Memory B cell (primary cell): ENCODE measurements around the gene ATP10A.
A peak's percentile ranks its signal among the peaks of the same experiment; 100 is the strongest.

ENCODE experiments used
- ATAC-seq: fragments of 150-1000 bp; cut with Tn5 transposase; 2 replicates; pipeline ENCODE4 v1.10.0; 2021; ENCODE audit warnings: low read depth, mild to moderate bottlenecking, moderate library complexity
- DNase-seq, 2 donors: peaks; one replicate each; pipeline ENCODE4 v3.0.0; 2022; ENCODE audit warnings: low spot score in 2 of 2
- H3K27ac Mint-ChIP-seq: one replicate; pipeline ENCODE4 v1.8.0; 2022; ENCODE audit warnings: mild to moderate bottlenecking, moderate library complexity, mixed read lengths
- H3K27me3 Mint-ChIP-seq: one replicate; pipeline ENCODE4 v1.8.0; 2022; ENCODE audit warnings: mixed read lengths
- H3K36me3 Mint-ChIP-seq: one replicate; pipeline ENCODE4 v1.8.0; 2022; ENCODE audit warnings: mild to moderate bottlenecking, mixed read lengths
- H3K4me1 Mint-ChIP-seq: one replicate; pipeline ENCODE4 v1.8.0; 2022; ENCODE audit warnings: mixed read lengths
- H3K4me3 Mint-ChIP-seq: one replicate; pipeline ENCODE4 v1.8.0; 2022; ENCODE audit warnings: mild to moderate bottlenecking, moderate library complexity, mixed read lengths
- H3K9me3 Mint-ChIP-seq: one replicate; pipeline ENCODE4 v1.8.0; 2022; ENCODE audit warnings: mixed read lengths

ATP10A gene

DNA sequence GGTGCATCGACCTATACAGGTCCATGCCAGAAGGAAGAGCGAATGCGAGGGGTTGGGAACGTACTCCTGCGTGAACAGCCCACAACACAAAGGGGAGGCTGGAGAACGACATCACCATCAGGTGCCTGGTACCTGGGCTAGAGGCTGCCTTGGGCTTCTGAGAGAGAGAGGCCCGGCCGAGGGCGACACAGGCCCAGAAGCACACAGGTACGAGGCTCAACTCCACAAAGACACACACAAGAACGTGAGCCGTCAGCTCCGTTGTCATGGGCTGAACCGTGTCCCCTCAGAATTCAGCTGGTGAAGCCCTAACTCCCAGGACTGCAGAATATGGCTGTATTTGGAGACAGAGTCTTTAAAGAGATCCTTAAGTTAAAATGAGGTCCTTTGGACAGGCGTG lies 134.3 kb downstream of the ATP10A start:
- Mint-ChIP-seq H3K27me3 (no peaks in the 10 kb centered on the region), H3K4me3 (no peak overlapping the region), H3K4me1 (no peaks in the 10 kb centered on the region), H3K27ac (no peak overlapping the region), H3K36me3 (no peaks in the 10 kb centered on the region), H3K9me3 (no peaks in the 10 kb centered on the region)
- ATAC-seq (no peak), DNase-seq (no peak)

DNA sequence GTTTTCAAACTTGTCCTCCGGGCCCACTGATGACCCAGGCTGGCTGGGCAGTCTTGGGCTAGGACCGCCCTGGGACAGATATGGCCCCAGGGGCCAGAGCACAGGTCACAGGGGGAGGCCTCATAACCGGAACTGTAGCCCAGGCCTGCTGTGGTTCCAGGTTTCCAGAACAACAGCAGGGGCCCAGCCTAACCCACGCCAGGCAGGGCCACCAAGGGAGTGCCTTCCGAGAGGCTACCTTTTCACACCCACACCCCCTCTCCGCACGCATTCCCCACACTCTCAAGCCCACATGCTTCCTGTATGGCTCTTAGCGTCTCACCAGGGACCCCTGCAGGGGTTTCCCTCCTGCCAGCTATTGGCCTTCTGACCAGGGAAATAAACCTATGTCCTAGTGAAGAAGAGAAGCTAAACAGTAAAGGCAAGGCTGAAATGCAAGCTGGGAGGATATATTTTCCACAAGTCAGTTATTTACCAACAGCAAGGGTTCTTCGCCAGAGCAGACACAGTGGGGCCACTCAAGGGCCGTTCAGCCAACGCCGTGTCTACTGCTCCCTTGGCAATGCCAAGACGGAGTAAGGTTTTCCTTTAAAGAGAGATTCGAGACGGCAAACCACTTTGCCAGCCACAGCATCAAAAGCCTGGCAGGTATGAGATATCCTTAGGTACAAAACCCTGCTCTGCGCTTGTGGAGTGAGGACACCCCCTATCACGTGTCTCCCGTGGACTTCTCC lies 135.1 kb downstream of the ATP10A start:
- ATAC-seq (no peak), DNase-seq (no peak)
- Mint-ChIP-seq H3K4me3 (no peak overlapping the region), H3K4me1 (no peaks in the 10 kb centered on the region), H3K9me3 (no peaks in the 10 kb centered on the region), H3K27ac (no peak overlapping the region), H3K36me3 (no peaks in the 10 kb centered on the region), H3K27me3 (no peaks in the 10 kb centered on the region)

DNA sequence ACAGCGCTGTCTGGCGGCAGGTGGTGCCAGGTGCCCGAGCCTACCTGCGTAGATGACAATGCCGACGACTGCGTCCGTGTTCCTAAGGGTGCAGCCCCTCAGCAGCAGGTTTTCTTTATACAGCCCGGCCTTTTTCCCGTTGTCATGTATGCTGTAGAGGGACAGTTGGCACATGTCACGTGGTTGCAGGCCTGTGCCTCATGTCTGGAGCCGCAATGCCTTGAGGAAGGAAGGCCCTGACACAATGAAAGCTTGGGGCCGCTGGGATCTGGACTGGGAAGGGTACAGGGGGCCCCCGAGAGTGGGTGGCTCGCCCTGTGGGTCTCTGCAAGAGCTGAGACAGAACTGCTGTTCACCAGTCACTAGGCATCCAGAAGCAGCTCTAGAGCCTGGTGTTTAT lies 136.0 kb downstream of the ATP10A start:
- DNase-seq, result no peak
- Mint-ChIP-seq H3K4me3 (no peak overlapping the region), H3K27ac (no peak overlapping the region), H3K4me1 (no peaks in the 10 kb centered on the region), H3K36me3 (no peaks in the 10 kb centered on the region), H3K27me3 (peaks cover 3% of the 10 kb centered on the region), H3K9me3 (no peaks in the 10 kb centered on the region)
- no peak for ATAC-seq

DNA sequence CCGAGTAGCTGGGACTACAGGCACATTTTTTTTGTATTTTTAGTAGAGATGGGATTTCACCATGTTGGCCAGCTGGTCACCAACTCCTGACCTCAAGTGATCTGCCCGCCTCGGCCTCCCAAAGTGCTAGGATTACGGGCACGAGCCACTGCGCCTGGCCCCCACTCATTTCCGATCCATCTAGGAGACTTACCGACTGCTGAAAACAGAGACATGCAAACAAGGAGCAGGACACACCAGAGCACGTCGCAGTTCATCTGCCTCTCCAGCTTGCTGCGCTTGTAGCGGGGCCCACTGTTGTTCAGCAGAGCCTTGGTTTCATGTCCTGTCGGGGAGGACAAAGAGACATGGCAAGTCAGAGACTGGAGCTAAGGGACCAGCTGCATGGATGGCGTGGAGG lies 137.4 kb downstream of the ATP10A start:
- peaks cover 5% of the 10 kb centered on the region for H3K27me3 Mint-ChIP-seq
- H3K36me3 Mint-ChIP-seq, result no peaks in the 10 kb centered on the region
- no peak for ATAC-seq
- no peak for DNase-seq
- no peak overlapping the region for H3K4me3 Mint-ChIP-seq
- H3K4me1 Mint-ChIP-seq, result no peaks in the 10 kb centered on the region
- H3K27ac Mint-ChIP-seq, result no peak overlapping the region
- no peaks in the 10 kb centered on the region for H3K9me3 Mint-ChIP-seq

DNA sequence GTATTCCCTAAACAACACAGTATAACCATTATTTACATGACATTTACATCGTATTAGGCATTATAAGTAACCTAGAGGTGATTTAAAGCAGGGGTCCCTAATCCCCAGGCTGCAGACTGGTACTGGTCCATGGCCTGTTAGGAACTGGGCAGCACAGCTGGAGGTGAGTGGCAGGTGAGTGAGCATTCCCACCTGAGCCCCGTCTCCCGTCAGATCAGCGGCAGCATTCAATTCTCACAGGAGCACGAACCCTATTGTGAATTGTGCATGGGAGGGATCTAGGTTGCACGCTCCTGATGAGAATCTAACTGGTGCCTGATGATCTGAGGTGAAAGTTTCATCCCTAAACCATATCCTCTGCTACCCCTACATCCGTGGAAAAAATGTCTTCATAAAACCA lies 138.2 kb downstream of the ATP10A start:
- H3K36me3 Mint-ChIP-seq, result no peaks in the 10 kb centered on the region
- DNase-seq (no peak), ATAC-seq (no peak)
- H3K27ac Mint-ChIP-seq, result no peak overlapping the region
- H3K4me1 Mint-ChIP-seq, result no peaks in the 10 kb centered on the region
- no peak overlapping the region for H3K4me3 Mint-ChIP-seq
- H3K27me3 Mint-ChIP-seq, result peaks cover 7% of the 10 kb centered on the region
- H3K9me3 Mint-ChIP-seq, result no peaks in the 10 kb centered on the region

DNA sequence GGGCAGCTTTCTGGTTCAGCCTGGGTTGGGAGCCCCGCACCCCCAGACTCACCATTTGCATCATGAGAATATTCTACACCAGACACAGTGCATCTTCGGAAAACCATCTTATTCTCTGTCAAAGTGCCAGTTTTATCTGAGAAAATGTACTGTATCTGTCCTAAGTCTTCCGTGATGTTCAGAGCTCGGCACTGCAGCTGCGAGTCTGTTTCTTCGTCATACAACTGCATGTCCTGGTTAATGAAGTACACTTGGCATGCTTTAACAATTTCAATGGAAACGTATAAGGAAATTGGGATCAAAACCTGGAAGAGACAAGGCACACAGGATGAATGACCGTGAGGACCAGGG lies 141.5 kb downstream of the ATP10A start:
- Mint-ChIP-seq H3K4me1 (peaks cover 7% of the 10 kb centered on the region), H3K36me3 (no peaks in the 10 kb centered on the region), H3K27me3 (peaks cover 7% of the 10 kb centered on the region), H3K27ac (no peak overlapping the region), H3K9me3 (no peaks in the 10 kb centered on the region), H3K4me3 (no peak overlapping the region)
- DNase-seq, result no peak
- ATAC-seq, result no peak

DNA sequence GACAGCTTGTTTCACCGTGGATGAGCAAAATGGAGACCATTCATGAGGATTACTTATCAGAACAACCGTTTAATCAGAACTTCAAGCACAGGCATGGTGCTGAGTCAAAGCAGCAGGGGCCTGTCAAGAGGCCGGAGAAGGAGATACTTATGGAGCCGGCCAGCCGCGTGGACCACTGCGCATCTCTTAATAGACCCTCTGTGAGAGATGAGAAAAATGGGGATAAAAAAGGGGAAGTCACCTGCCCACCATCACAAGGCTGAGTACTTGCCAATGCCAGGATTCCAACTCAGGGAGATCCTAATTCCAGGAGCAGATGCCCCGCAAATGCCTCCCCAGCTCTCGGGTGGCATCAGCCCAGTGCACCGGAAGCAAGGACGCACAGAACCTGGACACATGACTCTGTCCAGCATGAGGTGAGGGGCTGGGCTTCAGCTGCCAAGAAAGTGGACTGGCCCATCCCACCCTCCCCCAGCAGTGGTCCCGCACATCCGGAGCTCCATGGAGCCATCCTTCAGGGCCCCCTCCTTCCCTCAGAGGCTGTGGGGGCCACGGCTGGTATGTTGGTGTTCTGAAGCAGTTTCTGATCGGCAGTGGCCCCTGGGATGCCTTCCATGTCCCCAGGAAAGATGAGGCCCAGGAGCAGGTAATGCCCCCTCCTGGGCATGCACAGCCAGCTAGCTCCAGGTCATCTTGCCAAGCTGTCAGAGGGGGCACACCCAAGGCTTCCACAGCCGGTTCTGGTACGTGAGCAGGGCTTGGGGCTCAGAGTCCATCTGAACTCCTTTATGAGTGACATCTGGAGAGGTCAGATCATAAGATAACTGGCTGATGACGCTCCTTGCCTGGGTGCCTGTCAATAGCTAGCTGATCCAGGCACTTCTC lies 143.8 kb downstream of the ATP10A start:
- Mint-ChIP-seq H3K27me3 (peaks cover 8% of the 10 kb centered on the region), H3K36me3 (no peaks in the 10 kb centered on the region), H3K4me3 (no peak overlapping the region), H3K4me1 (peaks cover 7% of the 10 kb centered on the region), H3K27ac (no peak overlapping the region), H3K9me3 (no peaks in the 10 kb centered on the region)
- no peak for DNase-seq
- ATAC-seq, result no peak

DNA sequence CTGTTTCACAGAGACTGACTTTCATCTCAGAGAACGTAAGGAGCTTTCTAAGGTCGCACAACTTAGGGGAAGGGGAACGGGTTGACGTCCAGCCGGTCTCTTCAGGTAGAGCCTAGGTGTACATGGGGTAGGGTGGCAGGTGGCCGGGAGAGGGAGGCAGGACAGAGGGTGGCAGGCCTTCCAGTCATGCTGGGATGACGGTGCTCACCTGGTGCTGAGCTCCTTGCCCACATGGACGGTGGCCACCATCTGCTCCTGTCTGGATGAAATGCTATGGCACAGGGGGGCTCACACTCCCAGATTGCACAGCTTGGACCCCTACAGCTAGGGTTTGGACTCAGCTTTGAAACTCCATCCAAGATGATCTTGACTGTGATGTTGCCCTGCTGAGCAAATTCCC lies 144.5 kb downstream of the ATP10A start:
- Mint-ChIP-seq H3K4me3 (peak overlapping the region; percentile 32), H3K9me3 (no peaks in the 10 kb centered on the region), H3K36me3 (no peaks in the 10 kb centered on the region), H3K27me3 (peaks cover 8% of the 10 kb centered on the region), H3K27ac (no peak overlapping the region), H3K4me1 (peaks cover 7% of the 10 kb centered on the region)
- ATAC-seq (no peak), DNase-seq (no peak)

DNA sequence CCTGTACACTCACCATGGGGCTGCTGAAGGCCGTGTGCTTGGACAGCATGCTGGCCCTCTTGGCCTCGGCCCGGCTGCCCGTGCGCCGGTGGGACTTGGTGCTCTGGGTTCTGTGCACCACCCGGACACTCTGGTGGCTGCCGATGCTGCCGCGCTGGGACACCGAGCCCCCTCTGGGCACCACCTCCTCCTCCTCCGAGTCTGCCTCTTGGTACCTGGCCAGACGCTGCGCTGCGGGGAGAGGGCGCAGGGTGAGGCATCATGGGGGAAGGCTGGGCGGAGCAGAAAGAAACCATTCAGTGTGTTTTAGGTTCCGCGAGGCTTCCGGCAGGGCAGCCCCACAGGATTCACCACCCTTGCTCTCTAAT lies 145.0 kb downstream of the ATP10A start:
- H3K27me3 Mint-ChIP-seq, result peaks cover 8% of the 10 kb centered on the region
- DNase-seq (no peak), ATAC-seq (no peak)
- peak overlapping the region; percentile 32 for H3K4me3 Mint-ChIP-seq
- no peaks in the 10 kb centered on the region for H3K9me3 Mint-ChIP-seq
- no peak overlapping the region for H3K27ac Mint-ChIP-seq
- no peaks in the 10 kb centered on the region for H3K36me3 Mint-ChIP-seq
- peaks cover 7% of the 10 kb centered on the region for H3K4me1 Mint-ChIP-seq

DNA sequence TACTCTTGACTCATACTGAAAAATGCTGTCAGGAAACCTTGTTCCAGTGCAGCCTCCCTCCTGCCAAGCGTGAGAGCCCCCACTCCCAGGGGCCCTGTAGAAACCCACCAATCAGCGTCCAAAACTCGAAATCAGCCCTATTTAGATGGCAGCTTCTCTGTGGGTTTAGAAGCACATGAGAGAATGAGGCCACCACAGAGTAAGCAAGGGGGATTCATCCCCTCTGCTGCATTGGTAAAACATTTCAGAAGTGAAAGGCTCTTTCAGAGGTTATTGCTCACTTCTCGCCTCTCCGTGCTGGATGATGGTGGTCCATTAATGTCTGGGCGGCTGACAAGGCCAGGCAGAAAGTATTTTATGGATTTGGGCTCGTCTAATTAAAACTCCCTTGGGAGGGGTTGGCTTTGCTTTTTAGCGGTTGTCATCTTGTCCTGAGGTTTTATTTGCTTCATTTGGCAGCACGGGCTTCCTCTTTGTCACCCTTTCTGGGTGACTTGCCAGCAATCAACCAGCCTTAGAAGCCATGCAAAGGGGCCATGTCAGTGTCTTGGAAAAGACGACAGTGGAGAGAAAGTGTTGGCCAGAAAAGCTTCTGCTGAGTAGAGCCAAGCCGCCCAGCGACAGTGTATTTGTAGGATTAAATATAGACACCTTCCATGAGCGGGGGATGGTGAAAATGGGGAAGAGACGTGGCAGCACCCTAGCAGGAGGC lies 145.5 kb downstream of the ATP10A start:
- Mint-ChIP-seq H3K4me1 (peaks cover 7% of the 10 kb centered on the region), H3K4me3 (peak overlapping the region; percentile 49), H3K9me3 (no peaks in the 10 kb centered on the region), H3K27ac (no peak overlapping the region), H3K36me3 (no peaks in the 10 kb centered on the region), H3K27me3 (peaks cover 6% of the 10 kb centered on the region)
- no peak for ATAC-seq
- DNase-seq, result no peak

DNA sequence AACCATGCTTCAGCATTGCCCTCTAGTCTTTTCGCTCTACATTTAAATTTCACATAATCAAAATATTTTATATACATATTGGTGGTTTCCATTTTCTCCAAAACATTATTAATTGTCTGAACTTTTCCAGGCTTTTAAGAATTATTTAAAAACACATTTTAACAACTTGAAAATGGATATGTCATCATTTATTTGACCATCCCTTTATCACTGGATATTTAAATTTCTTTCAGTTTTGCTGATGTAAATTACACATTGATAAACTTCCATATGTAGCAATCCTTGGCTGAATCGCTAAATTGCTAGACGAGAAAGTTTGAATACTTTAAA lies 146.0 kb downstream of the ATP10A start:
- no peak for ATAC-seq
- H3K4me3 Mint-ChIP-seq, result no peak overlapping the region
- DNase-seq, result no peak
- H3K36me3 Mint-ChIP-seq, result no peaks in the 10 kb centered on the region
- peaks cover 5% of the 10 kb centered on the region for H3K27me3 Mint-ChIP-seq
- H3K27ac Mint-ChIP-seq, result no peak overlapping the region
- H3K9me3 Mint-ChIP-seq, result no peaks in the 10 kb centered on the region
- peaks cover 7% of the 10 kb centered on the region for H3K4me1 Mint-ChIP-seq

DNA sequence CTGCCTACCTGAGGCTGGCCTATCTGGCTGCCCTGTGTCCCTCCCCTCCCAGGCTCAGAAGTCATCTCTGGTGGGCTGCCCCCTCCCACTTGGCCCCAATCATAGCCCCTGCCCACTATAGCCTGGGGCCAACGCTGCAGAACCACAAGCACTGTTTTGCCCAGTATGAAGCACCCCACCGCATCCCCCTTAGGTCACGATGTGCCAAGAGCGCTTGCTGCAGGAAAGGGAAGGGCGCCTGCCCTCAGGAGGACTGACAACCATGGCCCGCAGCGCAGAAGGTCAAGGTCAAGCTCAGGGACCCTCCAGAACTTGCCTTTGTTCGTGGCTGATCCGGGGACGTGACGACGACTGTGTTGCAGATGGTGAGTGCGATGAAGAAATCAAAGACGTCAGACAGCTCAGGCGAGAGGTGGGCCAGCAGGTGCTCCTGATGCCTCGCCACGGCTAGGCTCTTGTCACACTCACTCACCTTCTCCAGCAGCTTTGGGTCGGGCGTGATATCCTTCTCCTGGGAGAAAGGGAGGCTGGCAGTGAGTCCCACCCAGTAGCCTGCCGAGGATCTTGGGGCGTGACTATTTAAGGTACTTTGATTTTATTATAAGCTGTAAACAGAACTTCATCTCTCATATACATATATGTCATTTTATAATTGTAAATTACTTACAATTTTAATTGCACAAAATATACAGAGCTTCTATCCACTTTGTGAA lies 146.6 kb downstream of the ATP10A start:
- Mint-ChIP-seq H3K27me3 (peaks cover 3% of the 10 kb centered on the region), H3K4me1 (peaks cover 7% of the 10 kb centered on the region), H3K36me3 (no peaks in the 10 kb centered on the region), H3K27ac (no peak overlapping the region), H3K4me3 (no peak overlapping the region), H3K9me3 (no peaks in the 10 kb centered on the region)
- no peak for ATAC-seq
- no peak for DNase-seq

DNA sequence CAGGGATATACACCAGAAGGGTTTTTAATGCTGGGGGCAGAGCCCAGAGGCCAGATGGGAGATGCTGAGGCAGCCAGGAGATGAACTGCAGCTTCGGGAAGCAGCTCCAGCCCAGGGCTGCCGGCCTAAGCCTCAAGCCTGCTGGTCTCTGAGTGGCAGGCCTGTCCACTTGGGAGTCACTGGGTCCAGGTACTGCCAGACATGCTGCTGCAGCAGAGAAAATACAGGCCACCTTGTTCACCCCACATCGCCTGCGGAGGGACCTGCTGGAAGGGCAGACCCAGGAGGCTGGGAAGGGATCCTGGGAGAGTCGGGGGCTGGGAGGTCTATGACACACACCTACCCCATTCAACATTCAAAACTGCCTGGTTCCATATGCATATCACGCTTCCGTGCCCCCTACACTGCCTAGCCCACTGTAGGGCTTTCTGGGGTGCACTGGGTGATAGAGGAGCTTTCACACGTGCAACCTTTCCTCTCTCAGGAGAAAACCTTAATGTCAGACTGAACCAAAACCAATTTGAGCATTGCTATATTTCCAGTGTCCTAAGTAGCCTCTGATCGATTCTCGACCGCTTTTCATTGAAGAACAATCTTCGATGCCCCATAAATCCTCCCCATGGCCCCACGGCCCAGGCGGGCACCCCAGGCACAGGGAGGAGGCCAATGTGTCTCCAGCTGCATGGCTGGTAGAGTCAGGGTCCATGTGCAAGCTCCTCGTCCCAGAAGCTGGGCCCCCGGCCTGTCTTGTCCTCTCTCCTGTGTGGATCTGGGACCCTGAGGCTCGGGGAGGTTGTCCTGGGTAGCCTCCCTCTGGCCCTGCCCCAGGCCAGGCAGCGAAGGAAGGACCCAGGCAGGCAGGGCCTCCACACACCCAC lies 147.4 kb downstream of the ATP10A start:
- no peak overlapping the region for H3K27ac Mint-ChIP-seq
- DNase-seq, result no peak
- peaks cover 7% of the 10 kb centered on the region for H3K4me1 Mint-ChIP-seq
- no peaks in the 10 kb centered on the region for H3K9me3 Mint-ChIP-seq
- no peaks in the 10 kb centered on the region for H3K36me3 Mint-ChIP-seq
- no peak for ATAC-seq
- H3K4me3 Mint-ChIP-seq, result no peak overlapping the region
- peaks cover 3% of the 10 kb centered on the region for H3K27me3 Mint-ChIP-seq
